Fibroblast of mammary gland (primary cell): ENCODE measurements around the gene RBM45.
A peak's percentile ranks its signal among the peaks of the same experiment; 100 is the strongest.

Experiments
- DNase-seq: peaks from one replicate; pipeline ENCODE4 v3.0.0-alpha.2; 2010; ENCODE audit warnings: low read depth
- H3K4me3 ChIP-seq: 2 replicates; pipeline ENCODE4 v1.5.1; 2011; ENCODE audit warnings: low read depth, mild to moderate bottlenecking, low read length, moderate library complexity; ENCODE audit not compliant: control insufficient read depth
- TF ChIP-seq, protein P1 (sequence below): conservative IDR thresholded peaks from 2 replicates; pipeline ENCODE4 v1.5.1; 2011; ENCODE audit warnings: low read depth, low read length, inconsistent platforms; ENCODE audit not compliant: control insufficient read depth, insufficient read depth

The RBM45 gene, protein sequence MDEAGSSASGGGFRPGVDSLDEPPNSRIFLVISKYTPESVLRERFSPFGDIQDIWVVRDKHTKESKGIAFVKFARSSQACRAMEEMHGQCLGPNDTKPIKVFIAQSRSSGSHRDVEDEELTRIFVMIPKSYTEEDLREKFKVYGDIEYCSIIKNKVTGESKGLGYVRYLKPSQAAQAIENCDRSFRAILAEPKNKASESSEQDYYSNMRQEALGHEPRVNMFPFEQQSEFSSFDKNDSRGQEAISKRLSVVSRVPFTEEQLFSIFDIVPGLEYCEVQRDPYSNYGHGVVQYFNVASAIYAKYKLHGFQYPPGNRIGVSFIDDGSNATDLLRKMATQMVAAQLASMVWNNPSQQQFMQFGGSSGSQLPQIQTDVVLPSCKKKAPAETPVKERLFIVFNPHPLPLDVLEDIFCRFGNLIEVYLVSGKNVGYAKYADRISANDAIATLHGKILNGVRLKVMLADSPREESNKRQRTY

DNA sequence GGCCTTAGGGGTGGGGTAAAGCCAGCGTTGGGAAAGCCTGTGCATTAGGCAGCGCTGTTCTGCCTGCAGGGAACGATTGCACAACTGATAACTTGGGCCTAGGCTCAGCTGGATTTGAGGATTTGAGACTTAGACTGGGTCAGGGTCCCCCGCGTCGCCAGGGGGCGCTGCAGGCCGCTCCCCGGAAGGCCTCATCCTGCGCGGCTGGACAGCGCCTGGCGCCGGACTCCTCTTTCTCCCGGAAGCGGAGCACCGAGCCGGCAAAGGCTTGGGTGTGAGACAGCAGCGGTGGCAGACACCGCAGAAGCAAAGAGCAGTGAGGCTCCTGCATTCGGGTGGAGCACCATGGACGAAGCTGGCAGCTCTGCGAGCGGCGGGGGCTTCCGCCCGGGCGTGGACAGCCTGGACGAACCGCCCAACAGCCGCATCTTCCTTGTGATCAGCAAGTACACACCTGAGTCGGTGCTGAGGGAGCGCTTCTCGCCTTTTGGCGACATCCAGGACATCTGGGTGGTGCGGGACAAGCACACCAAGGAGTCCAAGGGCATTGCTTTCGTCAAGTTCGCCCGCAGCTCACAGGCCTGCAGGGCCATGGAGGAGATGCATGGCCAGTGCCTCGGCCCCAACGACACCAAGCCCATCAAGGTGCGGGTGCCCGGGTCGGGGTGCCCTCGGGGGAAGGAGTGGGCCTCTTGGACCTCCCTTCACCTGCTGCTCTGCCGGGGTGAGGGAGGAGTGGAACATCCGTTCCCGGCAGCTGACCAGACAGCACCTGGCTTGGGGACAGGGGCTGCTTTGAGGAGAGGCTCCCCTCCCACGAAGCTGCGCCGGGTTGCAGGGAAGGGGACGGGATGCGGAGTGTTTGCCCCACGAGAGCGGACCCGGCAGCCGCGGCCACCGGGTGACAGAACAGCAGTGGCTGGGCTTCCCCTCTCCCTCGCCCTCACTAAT is at the start of gene RBM45:
Gene RBM45 (plus strand): TSS at position 236 of the 951 bp plus-strand sequence. CDS start 110 bp downstream, at position 346.
- H3K4me3 ChIP-seq = peak within 1 kb of the TSS; percentile 98
- DNase-seq = peak; percentile 93

DNA sequence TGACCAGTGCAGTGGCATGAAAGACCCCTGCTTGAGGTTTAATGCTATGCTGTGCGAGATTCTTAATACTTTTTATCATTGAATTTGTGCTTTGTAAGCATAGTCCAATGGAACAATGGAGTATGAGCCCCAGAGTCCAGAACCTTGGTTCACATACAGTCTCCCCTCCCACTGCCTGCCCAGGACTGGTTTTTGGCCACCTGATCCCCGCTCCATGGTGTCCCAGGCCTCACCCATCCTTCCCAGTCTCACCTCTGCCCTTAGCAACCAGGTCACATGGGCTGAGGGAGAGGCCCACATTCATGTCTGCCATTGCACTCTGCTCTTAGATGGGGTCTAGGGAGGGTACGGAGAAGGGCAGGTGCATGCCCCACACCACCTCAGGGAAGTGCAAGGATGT is 45.9 kb upstream of the RBM45 start:
- TF ChIP-seq, protein P1, sequence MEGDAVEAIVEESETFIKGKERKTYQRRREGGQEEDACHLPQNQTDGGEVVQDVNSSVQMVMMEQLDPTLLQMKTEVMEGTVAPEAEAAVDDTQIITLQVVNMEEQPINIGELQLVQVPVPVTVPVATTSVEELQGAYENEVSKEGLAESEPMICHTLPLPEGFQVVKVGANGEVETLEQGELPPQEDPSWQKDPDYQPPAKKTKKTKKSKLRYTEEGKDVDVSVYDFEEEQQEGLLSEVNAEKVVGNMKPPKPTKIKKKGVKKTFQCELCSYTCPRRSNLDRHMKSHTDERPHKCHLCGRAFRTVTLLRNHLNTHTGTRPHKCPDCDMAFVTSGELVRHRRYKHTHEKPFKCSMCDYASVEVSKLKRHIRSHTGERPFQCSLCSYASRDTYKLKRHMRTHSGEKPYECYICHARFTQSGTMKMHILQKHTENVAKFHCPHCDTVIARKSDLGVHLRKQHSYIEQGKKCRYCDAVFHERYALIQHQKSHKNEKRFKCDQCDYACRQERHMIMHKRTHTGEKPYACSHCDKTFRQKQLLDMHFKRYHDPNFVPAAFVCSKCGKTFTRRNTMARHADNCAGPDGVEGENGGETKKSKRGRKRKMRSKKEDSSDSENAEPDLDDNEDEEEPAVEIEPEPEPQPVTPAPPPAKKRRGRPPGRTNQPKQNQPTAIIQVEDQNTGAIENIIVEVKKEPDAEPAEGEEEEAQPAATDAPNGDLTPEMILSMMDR = no peak
- no peak overlapping the region for H3K4me3 ChIP-seq
- DNase-seq = no peak

More for the DNA sequence above, at the start of gene RBM45:
- TF ChIP-seq, protein P1 = peak; percentile 88

DNA sequence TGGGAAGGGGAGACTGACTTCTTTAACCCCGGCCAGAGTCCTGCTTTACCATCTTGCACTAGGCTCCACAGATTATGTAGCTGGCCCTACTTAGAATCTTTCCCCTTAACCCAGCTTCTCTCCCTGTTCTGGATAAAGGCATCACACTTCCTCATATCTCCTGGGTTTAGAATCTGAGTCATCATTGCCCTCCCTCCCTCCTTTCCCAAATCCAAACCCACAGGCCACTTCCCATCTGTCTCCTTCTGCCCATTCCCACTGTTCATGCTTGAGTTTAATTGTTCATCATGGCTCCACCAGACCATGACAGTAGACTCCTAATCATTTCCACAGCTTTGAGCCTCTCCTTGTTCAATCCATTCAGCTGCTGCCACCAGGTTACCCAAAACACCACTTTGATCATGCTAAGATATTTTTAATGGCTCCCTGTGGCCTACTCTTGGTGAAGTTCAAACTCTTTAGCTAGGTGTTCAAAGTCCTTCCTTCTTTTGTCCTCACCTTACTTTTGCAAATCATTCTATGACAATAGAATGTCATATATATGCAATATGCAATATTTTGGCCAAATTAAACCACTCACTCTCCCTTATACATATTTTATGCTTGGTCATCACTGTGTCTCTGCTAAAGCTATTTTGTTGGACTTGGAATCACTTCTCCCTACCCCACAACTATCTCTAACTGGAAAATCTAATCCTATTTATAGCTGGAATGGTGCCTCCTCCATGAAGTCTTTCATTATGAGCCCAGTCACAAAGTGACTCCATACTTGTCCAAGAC is 45.2 kb upstream of the RBM45 start:
- no peak overlapping the region for H3K4me3 ChIP-seq
- TF ChIP-seq, protein P1 = no peak

DNA sequence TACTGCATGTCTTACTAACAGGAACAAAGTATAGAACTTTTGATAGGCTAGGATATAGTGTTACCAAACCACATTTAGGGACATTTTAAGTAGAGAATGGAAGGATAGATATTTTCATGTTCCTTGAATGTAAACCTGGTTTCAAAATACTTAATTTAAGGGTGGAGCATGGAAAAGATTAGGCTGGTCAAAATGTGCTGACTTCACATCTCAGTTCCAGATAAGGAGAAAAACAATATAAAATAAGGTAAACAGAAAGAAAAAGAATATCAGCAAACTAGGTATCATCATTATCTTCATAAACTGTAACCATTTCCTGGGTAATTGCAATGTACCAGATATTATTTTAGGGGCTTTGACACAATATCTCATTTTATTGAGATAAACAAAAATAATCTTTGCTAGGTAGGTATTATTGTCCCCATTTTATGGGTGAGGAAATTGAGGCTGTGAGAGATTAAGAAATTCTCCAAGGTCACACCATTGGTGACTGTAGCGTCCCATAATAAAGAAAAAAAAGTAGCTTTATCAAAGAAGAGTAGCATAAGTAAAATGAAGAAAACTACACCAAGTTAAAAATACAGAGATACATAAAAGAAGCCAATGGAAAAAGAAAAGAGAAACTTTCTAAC is 43.3 kb upstream of the RBM45 start:
- TF ChIP-seq, protein P1 = no peak
- no peak for DNase-seq
- H3K4me3 ChIP-seq = no peak overlapping the region

More for the DNA sequence above, 45.2 kb upstream of the RBM45 start:
- DNase-seq = peak; percentile 11

DNA sequence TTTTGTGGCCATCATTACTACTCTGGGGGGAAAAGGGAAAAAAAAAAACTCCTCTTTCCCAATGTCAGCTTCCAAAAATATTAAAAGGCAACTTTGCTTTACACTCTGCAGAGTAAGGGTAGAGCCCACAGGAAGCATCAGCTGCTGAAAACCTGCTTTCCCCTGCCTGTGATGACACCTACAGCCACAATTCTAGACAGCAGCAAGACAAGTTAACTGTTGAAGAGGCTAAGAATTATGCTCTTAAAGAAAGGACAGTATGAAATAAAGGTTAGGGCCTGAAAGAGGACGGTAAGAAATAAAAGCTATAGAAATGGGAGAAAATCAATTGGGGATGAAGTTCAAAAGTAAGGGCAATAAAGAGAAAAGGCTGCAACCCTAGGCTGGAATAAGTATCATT is 42.7 kb upstream of the RBM45 start:
- DNase-seq = no peak
- TF ChIP-seq, protein P1 = no peak

More for the DNA sequence above, 42.7 kb upstream of the RBM45 start:
- no peak overlapping the region for H3K4me3 ChIP-seq
